ENCODE measurements around the gene RHOBTB1.

The RHOBTB1 gene

DNA sequence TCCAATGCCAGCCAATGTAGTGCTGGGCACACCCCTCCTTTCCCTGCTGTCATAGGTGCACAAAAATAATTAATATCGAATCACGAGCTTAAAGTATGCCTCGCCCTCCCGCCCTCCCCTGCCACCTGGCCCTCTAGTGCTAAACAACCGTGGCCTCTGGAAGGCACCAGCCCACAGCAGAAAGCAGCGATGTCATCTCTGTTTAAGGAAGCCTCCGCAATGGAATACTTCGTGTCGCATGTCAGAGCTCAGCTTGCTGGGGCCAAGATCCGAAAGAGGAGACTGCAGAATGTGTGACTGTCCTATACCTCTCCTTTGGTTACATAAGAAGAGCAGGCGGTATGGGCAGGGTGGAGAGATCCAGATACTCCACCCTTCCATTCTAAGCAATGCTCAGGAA, 71.5 kb downstream of the RHOBTB1 start:
- no peak for ATAC-seq
- TF ChIP-seq BACH2 (CRISPR knock-in tag; IDR thresholded peaks at IDR 0.05; ENCODE audit: borderline replicate concordance): no peak
- no peak for TF ChIP-seq CSDC2 (CRISPR knock-in tag; IDR thresholded peaks at IDR 0.05)
- TF ChIP-seq ZNF565 (CRISPR knock-in tag; conservative IDR thresholded peaks at IDR 0.05; ENCODE audit: low read depth): no peak
- no peak for TF ChIP-seq ZC3H10 (CRISPR knock-in tag; IDR thresholded peaks at IDR 0.05)
- TF ChIP-seq ISL1 (CRISPR knock-in tag; IDR thresholded peaks at IDR 0.05): no peak
- TF ChIP-seq ZFP3 (CRISPR knock-in tag; IDR thresholded peaks at IDR 0.05): no peak
- TF ChIP-seq TCF4 (CRISPR knock-in tag; IDR thresholded peaks at IDR 0.05; ENCODE audit: borderline replicate concordance): no peak

- no peak for TF ChIP-seq GLIS3 (CRISPR knock-in tag; IDR thresholded peaks at IDR 0.05)
- no peak for TF ChIP-seq ZNF565 (CRISPR knock-in tag; conservative IDR thresholded peaks at IDR 0.05; ENCODE audit: low read depth)
- no peak for TF ChIP-seq ARNTL (CRISPR knock-in tag; IDR thresholded peaks at IDR 0.05; ENCODE audit: borderline replicate concordance, low read depth)
- TF ChIP-seq CSRNP3 (CRISPR knock-in tag; IDR thresholded peaks at IDR 0.05): no peak
- no peak for TF ChIP-seq PPARA (CRISPR knock-in tag; IDR thresholded peaks at IDR 0.05; ENCODE audit: borderline replicate concordance)
- no peak for TF ChIP-seq ZFP30 (CRISPR knock-in tag; IDR thresholded peaks at IDR 0.05)
- TF ChIP-seq RARB (CRISPR knock-in tag; IDR thresholded peaks at IDR 0.05): no peak
- TF ChIP-seq, protein P1, sequence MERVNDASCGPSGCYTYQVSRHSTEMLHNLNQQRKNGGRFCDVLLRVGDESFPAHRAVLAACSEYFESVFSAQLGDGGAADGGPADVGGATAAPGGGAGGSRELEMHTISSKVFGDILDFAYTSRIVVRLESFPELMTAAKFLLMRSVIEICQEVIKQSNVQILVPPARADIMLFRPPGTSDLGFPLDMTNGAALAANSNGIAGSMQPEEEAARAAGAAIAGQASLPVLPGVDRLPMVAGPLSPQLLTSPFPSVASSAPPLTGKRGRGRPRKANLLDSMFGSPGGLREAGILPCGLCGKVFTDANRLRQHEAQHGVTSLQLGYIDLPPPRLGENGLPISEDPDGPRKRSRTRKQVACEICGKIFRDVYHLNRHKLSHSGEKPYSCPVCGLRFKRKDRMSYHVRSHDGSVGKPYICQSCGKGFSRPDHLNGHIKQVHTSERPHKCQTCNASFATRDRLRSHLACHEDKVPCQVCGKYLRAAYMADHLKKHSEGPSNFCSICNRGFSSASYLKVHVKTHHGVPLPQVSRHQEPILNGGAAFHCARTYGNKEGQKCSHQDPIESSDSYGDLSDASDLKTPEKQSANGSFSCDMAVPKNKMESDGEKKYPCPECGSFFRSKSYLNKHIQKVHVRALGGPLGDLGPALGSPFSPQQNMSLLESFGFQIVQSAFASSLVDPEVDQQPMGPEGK (CRISPR knock-in tag; IDR thresholded peaks at IDR 0.05; ENCODE audit: borderline replicate concordance): no peak
- TF ChIP-seq ESRRG (CRISPR knock-in tag; IDR thresholded peaks at IDR 0.05): no peak
- no peak for TF ChIP-seq SNAI2 (CRISPR knock-in tag; IDR thresholded peaks at IDR 0.05)
- no peak for TF ChIP-seq ISL1 (CRISPR knock-in tag; IDR thresholded peaks at IDR 0.05)
- no peak for ATAC-seq
Observed at GRCh38 chr10:60871215-60871614, 72.8 kb downstream of the RHOBTB1 start.

DNA sequence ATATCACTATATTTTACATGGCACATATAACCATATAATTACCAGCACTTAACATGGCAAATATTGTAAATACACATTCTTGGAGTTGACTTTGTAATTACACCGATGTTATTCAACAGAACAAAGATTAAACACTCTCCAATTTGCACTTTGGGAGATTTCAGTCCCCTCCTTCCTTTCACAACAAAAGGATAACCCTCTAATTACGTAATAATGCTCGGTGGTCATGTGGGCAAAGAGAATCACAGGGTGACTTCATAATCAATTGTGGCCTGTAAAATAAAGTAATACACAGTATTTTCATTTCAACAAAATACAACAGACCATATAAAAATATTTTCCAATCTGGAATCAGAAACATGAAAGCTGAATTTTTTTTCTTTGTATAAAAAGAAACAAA, 73.2 kb downstream of the RHOBTB1 start:
- TF ChIP-seq ZFP30 (CRISPR knock-in tag; IDR thresholded peaks at IDR 0.05) (no peak), OSR1 (CRISPR knock-in tag; IDR thresholded peaks at IDR 0.05) (no peak), ZNF8 (CRISPR knock-in tag; IDR thresholded peaks at IDR 0.05) (no peak), CSDC2 (CRISPR knock-in tag; IDR thresholded peaks at IDR 0.05) (no peak), TOX (CRISPR knock-in tag; IDR thresholded peaks at IDR 0.05; ENCODE audit: borderline replicate concordance) (no peak), TCF4 (CRISPR knock-in tag; IDR thresholded peaks at IDR 0.05; ENCODE audit: borderline replicate concordance) (no peak), CSRNP3 (CRISPR knock-in tag; IDR thresholded peaks at IDR 0.05) (no peak), ZC3H10 (CRISPR knock-in tag; IDR thresholded peaks at IDR 0.05) (no peak), SNAI2 (CRISPR knock-in tag; IDR thresholded peaks at IDR 0.05) (no peak), RARB (CRISPR knock-in tag; IDR thresholded peaks at IDR 0.05) (no peak), ARNTL (CRISPR knock-in tag; IDR thresholded peaks at IDR 0.05; ENCODE audit: borderline replicate concordance, low read depth) (no peak), ISL1 (CRISPR knock-in tag; IDR thresholded peaks at IDR 0.05) (no peak), ZFP3 (CRISPR knock-in tag; IDR thresholded peaks at IDR 0.05) (no peak)
- TF ChIP-seq, protein P1 (CRISPR knock-in tag; IDR thresholded peaks at IDR 0.05; ENCODE audit: borderline replicate concordance): no peak
- TF ChIP-seq, protein P2, sequence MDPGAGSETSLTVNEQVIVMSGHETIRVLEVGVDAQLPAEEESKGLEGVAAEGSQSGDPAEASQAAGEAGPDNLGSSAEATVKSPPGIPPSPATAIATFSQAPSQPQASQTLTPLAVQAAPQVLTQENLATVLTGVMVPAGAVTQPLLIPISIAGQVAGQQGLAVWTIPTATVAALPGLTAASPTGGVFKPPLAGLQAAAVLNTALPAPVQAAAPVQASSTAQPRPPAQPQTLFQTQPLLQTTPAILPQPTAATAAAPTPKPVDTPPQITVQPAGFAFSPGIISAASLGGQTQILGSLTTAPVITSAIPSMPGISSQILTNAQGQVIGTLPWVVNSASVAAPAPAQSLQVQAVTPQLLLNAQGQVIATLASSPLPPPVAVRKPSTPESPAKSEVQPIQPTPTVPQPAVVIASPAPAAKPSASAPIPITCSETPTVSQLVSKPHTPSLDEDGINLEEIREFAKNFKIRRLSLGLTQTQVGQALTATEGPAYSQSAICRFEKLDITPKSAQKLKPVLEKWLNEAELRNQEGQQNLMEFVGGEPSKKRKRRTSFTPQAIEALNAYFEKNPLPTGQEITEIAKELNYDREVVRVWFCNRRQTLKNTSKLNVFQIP (CRISPR knock-in tag; IDR thresholded peaks at IDR 0.05; ENCODE audit: borderline replicate concordance, low read depth): no peak
- ATAC-seq: no peak

DNA sequence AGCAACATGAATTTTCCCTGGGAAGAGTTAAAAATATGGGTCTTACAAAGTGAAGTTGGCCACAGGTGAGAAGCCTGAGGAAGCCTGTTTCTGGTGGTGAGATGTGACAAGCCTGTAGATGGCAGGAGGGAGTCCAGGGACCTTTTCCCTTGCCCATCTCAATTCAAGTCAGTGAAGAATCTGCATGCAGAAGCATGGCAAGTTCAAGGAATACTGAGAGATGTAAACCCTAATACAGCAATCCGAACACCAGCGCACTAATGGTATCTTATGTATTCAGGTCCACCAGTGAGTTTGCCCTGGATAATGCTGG, 73.6 kb downstream of the RHOBTB1 start:
- 0 out of 3 replicates have a peak, but pooled peaks have one; percentile 24 for ATAC-seq
- TF ChIP-seq ZC3H10 (CRISPR knock-in tag; IDR thresholded peaks at IDR 0.05): no peak
- TF ChIP-seq SNAI2 (CRISPR knock-in tag; IDR thresholded peaks at IDR 0.05): no peak
- TF ChIP-seq, protein P2 (CRISPR knock-in tag; IDR thresholded peaks at IDR 0.05; ENCODE audit: borderline replicate concordance, low read depth): no peak
- no peak for TF ChIP-seq ARNTL (CRISPR knock-in tag; IDR thresholded peaks at IDR 0.05; ENCODE audit: borderline replicate concordance, low read depth)

All from SK-N-SH treated with all-trans-retinoic acid at 6 μM for 48 hours (cell line).